ENCODE data around the gene NPIPB9. TPM values are rescaled to one million over a fixed set of nuclear protein-coding genes. Genes with fewer than 3 reads are reported as not detected.
"Not testable (repeated sequence)": the region's sequence is repeated elsewhere in the genome, so short reads cannot be mapped to it uniquely, and the experiment has no call there.

Gene NPIPB9
- 1 to 10 TPM in 7 of 10 donors, under 1 TPM in 3; 0.15 to 4.2 (median 1.1) TPM for polyA plus RNA-seq (ENCODE audit: insufficient read length in 10 of 10)
- long read RNA-seq, donor 1, partial matches to known transcripts = 190 of 190 reads
- long read RNA-seq, donor 1, other reads (novel, unspliced or antisense) = 0 of 190 reads
- long read RNA-seq, donor 2 = 0 reads
- long read RNA-seq, donor 3 = 0 reads
- long read RNA-seq, donor 4 = 0 reads
- long read RNA-seq, donor 5, partial matches to known transcripts = 171 of 171 reads
- long read RNA-seq, donor 5, other reads (novel, unspliced or antisense) = 0 of 171 reads
- long read RNA-seq, donor 6, partial matches to known transcripts = 196 of 196 reads
- long read RNA-seq, donor 6, other reads (novel, unspliced or antisense) = 0 of 196 reads
- long read RNA-seq, donor 7, partial matches to known transcripts = 75 of 75 reads
- long read RNA-seq, donor 7, other reads (novel, unspliced or antisense) = 0 of 75 reads
- long read RNA-seq, donor 8, partial matches to known transcripts = 26 of 67 reads
- long read RNA-seq, donor 8, other reads (novel, unspliced or antisense) = 41 of 67 reads
- long read RNA-seq, donor 9 = 0 reads

DNA sequence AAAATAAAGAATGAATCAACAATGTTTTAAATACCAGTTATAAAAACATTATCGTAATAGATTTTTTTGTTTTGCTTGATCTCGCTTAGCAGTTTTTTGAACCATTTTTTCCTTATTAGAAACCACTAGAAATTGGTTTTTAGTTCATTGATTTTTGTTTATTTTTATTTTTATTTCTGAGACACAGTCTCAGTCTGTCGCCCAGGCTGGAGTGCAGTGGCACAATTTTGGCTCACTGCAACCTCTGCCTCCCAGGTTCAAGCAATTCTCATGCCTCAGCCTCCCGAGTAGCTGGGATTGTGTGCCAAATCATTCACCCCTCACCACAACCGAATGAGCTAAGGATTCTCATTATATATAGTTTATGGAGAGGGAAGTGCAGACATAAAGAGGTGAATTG is at the start of gene NPIPB9:
NPIPB9 (plus strand) TSS at position 301 of the 400 bp plus-strand sequence.
- DNase-seq = not testable (repeated sequence)

DNA sequence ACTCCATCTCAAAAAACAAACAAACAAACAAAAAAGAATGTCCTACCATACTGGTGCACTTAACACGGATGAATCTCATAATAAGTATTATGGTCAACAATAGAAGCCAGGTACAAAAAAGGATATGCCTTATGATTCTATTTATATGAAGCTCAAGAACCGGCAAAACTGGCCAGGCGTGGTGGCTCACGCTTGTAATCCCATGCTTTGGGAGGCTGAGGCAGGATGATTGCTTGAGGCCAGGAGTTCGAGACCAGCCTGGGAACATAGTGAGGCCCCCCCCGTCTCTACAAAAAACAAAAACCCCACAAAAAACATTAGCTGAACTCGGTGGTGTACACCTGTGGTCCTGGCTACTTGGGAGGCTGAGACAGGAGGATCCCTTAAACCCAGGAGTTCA is 47.3 kb upstream of the NPIPB9 start:
- DNase-seq = not testable (repeated sequence)

DNA sequence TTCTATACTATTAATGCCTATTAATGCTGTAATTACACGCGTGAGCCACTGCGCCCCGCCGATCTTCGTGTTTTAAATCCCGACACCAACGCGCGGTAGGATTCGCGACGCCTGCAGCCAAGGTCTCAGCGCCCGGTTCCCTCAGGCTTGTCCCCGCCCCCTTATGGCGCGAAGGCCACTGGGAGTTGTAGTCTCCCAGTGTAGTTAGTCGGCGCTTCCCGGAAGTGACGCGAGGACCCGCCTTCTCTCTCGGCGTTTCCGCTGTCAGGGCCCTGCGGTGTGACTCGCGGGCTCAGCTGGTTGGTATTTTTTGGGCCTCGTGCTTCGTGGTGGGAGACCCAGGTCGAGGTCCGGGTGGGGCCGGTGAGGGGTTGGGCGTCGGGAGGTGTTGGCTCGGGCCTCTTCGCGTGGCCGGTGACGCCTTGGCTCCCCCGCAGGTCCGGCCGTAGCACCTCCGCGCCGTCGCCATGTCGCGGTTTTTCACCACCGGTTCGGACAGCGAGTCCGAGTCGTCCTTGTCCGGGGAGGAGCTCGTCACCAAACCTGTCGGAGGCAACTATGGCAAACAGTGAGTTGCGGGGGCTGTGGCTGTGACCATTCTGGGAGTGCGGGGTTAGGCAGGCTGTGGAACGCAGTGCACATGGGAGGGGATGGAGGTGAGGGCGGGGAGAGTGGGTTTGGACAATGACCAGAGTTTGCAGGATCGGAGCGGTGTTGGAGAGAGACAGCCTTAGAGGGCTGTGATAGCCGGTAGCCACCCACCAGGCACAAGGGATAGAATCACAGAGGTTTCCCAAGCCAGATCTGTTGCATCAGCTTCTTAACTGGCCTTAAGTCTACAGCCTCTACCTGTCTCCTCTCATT is 40.1 kb upstream of the NPIPB9 start, which contains the start of gene EIF3C:
EIF3C (plus strand) TSS at position 245 of the 864 bp plus-strand sequence; CDS start at position 468, 223 bp downstream.
- DNase-seq = not testable (repeated sequence)

DNA sequence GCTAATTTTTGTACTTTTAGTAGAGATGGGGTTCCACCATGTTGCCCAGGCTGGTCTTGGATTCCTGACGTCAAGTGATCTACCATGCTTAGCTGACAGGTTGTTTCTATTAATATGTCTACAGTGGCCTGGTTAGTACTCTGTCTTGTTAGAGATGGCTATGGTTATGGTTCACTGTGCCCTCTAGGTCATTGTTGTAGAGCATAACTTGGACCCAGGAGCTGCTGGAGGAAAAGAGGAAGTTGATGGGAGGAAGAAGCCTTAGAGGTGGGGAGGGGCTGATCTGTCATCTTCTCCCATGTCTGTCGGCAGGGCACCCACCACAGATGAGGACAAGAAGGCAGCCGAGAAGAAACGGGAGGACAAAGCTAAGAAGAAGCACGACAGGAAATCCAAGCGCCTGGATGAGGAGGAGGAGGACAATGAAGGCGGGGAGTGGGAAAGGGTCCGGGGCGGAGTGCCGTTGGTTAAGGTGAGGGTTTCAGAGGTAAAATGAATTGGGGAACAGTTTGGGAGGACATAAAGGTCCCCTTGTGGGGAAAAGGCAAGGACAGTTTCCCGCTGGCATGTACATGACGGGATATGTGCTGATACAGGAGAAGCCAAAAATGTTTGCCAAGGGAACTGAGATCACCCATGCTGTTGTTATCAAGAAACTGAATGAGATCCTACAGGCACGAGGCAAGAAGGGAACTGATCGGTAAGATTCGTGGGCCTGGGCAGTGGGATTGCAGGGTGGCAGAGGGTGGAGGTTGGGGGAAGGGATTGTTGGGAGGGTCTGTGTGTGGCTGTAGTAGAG is 28.5 kb upstream of the NPIPB9 start:
- DNase-seq = not testable (repeated sequence)

DNA sequence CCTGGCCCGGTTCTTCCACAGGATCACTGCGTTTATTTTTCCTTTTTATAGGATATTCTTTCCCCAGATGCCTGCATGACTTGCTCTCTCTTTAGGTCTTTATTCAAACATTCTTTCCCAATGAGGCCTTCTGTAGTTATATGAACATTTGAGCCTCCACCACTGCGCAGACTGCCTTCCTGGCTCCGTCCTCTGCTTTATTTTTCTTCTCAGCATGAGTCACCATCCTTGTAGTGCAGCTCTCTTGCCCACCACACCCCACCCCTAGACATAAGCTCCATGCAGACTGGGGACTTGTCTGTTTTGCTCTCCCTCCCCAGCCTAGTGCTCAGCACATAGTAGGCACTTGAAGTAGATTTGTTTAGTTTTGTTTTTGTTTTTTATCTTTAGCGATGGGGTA is 20.3 kb upstream of the NPIPB9 start:
- not testable (repeated sequence) for DNase-seq

DNA sequence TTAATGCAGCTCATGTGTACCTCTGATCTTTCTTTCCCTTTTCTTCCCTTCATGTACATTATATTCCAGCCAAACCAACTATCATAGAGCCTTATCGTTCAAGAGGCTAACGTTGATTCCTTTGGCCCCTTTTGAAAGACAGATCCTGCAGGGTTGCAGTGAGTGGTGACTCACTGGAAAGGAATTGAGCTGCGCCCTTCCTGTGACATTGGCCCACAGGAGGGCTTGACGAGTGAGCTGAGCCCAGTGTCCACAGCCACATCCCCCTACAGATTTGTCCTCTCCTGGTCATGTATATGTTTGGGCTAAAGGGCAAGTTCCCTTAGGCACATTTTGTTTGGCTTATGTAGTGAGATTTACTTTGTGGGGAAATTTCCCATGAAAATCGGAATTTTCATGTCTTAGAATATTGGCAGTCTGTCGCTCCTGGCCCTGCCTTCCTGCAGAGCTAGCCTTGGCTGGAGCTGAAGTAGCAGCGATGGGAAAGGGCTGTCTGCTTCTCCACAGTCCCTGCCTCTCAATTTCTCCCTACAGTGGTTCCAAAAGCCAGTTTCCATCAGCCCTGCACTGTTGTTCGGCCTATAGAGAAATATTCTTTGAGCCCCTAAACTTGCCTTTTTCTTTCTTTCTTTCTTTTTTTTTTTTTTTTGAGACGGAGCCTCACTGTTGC is 19.0 kb upstream of the NPIPB9 start:
- not testable (repeated sequence) for DNase-seq

DNA sequence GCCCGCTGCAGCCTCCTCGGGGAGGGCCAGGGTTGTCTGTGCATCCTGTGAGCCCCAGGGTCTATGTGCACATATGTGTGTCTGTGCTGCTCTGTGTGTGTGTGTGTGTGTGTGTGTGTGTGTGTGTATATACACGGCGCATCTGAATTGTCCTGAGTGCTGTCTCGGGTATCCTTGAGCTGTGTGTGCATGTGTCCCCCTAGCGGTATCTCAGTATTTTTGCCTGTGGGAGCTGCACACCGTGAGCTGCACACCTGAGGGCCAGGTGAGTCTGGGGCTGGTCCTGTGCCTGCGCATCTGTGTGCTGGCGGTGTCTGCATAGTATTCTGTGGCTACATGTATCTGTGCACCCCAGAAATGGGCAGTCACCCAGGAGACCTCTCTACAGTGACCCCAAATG is 11.8 kb upstream of the NPIPB9 start:
- not testable (repeated sequence) for DNase-seq

DNA sequence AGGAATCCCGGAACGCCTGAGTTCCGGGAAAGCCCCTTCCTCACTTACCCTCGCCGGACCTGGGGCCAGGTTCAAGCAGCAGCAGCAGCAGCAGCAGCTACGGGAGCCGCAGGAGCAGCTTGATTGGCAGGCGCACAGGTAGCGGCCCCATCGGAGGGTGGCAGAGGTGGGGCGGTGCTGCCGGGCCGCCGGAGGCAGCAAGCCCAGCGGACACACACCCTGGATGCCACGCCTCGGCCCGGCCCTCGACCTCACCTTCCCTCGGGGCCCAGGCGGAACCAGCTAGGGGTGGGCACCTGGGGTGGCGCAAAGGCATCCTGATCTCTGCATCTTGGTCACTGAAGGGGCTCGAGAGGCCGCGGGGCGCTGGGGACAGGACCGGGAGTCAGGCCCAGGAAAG is 11.0 kb upstream of the NPIPB9 start:
- DNase-seq = not testable (repeated sequence)

DNA sequence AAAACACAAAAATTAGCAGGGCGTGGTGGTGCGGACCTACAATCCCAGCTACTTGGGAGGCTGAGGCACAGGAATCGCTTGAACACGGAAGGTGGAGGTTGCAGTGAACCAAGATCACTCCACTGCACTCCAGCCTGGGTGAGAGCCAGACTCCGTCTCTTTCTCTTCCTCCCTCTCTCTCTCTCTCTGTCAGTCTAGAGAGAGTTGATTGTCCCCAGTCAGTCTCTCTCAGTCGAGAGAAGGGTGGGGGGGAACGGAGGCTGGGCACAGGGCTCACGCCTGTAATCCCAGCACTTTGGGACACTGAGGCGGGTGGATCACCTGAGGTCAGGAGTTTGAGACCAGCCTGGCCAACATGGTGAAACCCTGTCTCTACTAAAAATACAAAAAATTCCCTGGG is 10.3 kb upstream of the NPIPB9 start:
- DNase-seq = not testable (repeated sequence)

DNA sequence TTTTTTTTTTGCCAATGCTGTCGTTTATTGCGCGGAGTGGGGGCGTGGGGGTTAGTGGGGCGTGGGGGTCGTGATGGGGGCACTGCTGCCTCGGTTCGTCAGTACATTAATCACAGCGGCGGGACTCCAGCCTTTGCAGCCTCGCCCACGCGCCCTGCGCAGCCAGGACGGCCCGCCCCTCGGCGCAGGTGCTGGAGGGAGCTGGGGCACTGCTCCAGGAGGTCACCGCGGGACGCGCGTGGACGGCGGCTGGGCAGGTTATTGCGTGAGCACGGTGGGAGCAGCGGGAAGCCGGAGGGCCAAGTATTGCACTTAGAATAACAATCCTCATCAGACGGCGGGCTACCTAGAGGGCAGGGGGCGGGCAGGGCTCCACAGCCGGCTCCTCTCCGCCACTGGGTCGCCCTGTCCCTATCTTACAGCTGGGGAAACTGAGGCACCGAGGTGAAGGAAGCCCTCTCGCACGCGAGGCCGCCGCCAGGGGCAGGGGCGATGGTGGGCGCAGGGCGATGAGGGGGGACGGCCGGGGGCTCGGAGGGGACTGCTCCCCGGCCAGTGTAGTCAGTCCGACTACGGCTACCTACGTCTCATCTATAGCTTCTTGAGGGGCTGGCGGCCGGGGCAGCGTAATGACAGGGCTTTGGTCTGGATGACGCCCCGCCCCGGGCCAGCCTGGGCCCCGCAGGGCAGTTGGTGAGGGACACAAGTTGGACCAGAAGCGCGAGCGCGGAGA is 4.8 kb upstream of the NPIPB9 start:
- not testable (repeated sequence) for DNase-seq

DNA sequence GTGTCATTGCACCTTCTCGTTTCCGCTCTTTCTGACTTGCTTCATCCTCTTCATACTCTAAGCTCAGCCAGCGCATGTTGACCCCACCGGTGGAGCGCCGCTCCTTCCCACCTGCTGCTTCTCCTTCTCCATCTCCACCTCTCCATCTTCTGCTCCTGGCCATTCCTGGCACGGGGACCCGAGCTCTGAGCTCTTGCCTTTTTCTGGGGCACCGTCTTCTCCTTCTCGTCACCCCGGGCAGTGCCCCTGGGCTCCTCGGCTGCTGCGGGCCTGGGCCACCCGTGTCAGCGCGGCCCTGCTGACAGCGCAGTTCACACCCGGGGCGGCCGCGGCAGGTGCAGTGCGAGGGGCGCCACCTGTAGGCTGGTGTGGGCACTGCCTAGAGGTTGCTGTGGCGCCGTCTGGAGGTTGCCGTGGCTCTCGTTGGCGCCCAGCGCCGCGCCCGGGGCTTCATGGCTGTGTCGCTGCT is 1.6 kb upstream of the NPIPB9 start:
- not testable (repeated sequence) for DNase-seq

DNA sequence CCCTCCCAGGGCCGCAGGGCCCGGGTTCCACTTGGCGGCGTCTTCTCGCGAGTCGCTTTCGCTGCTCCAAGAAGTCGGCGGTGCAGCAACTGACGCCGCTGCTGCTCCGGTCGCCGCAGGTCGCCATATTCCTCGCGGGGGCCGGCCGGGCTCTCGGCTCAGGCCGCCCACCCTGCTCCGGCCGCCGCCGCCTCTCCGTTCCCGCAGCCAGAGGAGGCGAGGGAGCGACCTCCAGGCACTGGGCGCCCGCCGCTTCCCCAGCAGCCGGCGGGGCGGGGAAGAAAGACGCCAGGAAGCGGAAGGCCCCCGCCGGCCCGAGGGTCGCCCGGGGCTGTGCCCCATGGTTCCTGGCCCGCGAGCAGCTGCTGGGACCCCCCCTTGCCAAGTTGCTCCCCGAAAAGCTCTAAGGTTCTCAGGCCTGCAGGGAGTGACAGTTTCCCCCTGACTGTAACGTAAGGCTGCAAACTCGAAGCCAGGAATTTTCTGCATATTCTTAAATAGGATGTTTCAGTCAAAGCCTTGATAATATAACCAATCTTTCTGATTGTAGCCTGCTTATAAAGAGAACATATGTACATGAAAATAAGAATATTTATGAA is 1.0 kb upstream of the NPIPB9 start:
- DNase-seq = not testable (repeated sequence)

DNA sequence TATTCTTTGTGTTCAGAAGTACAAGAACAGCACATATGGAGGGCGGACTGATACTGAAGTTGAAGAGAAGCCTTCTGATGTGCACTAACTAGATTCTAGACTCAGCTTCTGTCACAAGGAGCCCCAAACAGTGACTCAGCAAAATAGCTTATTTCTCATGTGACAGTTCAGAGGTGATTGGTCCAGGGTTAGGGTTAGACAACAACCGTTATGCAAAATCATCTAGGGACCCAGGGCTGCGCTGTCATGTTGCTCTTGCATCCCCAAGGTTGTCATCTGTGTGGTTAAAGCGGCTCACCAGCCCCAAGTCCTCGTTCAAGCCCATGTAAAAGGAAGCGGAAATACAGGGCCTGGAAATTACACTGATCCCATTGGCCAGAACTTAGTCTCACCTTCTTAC is 30.1 kb downstream of the NPIPB9 start:
- not testable (repeated sequence) for DNase-seq

DNA sequence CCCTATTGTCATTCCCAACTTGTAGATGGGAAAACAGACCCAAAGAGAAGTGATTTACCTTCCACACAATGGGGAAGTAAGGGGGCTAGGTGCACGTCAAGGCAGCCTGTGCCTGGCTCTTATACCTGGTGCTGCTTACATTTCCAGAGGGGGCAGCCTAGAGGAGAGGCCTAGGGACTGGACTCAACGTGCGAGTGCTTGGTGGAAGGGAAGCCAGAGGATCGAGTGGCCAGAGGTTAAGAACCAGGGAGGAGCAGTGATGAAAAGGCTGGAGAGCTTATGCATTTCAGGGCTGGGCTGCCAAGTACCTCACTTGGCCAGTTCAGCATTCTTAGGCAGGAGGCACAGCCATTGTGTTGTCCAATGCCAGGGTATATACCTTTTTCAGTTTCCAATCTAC is 30.8 kb downstream of the NPIPB9 start:
- DNase-seq = not testable (repeated sequence)

DNA sequence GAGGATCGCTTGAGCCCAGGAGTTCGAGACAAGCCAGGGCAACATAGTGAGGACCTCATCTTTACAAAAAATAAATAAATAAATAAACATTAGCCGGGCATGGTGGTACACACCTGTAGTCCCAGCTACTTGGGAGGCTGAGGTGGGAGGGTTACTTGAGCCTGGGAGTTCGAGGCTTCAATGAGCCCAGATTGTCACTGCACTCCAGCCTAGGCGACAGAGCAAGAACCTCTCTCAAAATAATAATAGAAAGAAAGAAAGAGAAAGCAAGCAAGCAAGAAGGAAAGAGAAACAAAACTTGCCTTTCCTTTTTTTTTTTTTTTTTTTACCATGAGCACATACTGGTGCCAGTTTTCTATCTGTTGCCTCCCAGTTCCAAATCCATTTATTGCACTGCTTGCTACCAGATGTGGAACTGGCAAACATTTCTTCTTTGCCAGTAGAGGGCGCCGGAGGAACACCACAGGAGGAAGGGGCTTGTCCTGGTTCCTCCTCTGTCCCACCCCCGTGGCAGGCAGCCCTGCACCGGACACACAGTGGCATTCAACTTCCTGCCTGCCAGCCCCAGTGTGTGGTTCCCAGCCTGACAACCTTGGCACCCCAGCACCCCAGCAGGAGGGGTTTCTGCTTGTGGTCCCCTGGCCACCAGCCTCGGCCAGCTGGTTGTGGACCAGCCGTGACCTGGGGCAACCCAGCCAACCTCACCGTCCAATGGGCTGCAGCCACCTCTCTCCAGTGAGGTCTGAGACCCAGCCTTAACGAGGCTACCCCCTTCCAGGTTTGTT is 50.8 kb downstream of the NPIPB9 start:
- peak; percentile 59 to 88 (median 80) for DNase-seq

DNA sequence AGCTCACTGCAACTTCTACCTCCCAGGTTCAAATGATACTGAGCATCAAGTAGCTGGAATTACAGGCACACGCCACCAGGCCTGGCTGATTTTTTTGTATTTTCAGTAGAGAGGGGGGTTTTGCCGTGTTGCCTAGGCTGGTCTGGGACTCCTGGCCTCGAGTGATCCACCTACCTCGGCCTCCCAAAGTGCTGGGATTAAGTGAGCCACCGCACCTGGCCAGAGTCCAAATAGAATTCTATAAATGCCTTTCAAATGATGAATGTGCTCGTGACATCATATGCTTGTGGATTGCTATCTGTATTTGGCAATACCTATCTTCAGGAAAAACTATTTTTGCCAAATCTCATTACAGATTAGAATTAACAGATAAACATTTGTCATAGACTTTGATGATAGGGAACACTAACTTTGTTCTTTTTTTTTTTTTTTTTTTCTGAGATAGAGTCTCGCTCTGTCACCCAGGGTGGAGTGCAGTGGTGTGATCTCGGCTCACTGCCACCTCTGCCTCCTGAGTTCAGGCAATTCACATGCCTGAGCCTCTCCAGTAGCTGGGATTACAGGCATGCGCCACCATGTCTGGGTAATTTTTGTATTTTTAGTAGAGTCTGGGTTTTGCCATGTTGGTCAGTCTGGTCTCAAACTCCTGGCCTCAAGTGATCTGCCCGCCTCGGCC is 56.0 kb downstream of the NPIPB9 start:
- not testable (repeated sequence) for DNase-seq

DNA sequence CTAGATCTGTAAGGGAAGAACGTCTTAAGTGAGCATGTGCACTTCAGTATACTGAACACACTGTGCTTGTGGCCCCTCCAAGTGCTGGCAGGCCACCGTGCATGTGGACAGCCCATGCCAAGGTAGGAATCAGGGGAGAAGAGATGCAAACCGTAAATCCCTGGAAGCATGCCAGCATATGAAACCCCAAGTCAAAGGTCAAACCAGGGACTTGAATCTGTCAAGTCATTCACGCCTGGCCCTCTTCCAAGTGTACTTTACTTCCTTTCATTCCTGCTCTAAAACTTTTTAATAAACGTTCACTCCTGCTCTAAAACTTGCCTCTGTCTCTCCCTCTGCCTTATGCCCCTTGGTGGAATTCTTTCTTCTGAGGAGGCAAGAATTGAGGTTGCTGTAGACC is 68.4 kb downstream of the NPIPB9 start:
- DNase-seq = no peak

DNA sequence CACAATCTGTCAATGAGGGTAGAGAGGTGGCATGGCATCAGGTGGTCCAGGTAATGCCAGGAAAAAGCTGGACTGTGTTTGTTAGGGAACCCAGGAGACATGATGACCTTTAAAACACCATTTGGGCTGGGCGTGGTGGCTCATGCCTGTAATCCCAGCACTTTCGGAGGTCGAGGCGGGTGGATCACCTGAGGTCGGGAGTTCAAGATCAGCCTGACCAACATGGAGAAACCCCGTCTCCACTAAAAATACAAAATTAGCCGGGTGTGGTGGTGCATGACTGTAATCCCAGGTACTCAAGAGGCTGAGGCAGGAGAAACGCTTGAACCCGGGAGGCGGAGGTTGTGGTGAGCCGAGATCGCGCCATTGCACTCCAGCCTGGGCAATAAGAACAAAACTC is 69.0 kb downstream of the NPIPB9 start:
- DNase-seq = not testable (repeated sequence)
